Medulla oblongata (tissue), 1 donor: Measurements from ENCODE around the gene FIS1.
A peak's percentile ranks its signal among the peaks of the same experiment; 100 is the strongest.

Experiments used
- DNase-seq: peaks from one replicate; pipeline ENCODE4 v3.0.0-alpha.2; 2015; ENCODE audit errors: extremely low spot score

FIS1 gene

GRCh38 chr7:101234636-101235035 lies 10.2 kb downstream of the FIS1 start:
- no peak for DNase-seq

DNA sequence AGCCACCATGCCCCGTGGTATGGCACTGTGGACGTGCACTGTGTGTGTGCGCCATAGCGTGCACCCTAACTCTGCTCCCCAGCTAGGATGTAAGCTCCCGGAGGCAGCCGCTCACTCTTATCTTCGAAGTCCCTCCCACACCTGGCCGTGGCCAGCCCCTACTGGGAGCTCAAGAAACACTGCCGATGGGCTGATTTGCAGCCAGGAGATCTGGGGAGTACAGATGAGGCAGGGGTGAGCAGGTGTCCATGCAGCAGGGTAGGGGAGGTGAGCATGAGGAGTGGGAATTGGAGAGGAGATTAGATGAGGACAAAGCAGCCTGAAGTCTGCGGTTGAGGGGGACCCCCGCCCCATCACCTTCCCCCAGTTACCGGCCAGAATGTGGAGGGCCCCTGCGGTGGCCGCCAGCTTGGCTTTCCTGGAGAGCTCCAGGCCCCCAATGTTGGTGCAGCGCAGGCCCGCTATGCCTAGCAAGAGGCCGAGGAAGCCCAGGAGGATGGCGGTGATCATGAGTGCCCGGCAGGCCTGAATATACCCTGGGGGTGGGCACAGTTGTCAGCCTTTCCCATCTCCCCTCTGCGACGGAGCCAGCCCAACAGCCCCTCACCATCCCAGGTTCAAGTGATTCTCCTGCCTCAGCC lies 10.9 kb downstream of the FIS1 start:
- no peak for DNase-seq

DNA sequence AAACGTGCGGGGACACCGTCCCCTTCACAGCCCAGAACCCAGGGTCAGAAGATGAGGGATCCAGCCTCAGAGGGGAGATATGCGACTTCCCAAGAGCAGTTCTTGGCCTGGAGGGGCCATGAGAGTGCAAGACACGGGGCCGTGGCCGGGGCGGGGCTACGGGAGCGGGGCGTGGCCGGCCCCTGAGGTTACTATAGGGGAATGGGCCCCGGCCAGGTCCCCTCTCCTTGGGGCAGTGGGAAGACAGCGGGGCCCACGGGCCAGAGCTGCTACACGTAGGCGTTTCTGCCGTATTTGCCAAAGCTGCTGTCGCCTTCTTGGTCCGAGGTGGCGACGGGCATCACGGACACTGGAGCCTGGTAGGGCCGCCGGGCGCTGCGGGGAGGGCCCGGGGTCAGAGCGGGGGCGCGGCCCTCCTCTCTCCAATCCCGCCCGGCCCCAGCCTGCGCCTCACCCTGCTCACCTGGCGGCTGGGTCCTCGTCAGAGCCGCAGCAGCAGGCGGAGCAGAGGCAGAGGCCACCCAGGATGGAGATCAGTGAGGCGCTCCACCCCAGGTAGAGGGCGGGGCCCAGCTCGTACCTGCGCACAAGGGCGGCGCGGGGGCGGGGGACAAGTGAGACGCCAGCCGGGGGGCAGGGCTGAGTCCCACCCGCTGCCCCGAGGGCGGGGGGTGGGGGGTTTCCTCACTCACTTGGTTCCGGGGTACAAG lies 12.6 kb downstream of the FIS1 start:
- no peak for DNase-seq

DNA sequence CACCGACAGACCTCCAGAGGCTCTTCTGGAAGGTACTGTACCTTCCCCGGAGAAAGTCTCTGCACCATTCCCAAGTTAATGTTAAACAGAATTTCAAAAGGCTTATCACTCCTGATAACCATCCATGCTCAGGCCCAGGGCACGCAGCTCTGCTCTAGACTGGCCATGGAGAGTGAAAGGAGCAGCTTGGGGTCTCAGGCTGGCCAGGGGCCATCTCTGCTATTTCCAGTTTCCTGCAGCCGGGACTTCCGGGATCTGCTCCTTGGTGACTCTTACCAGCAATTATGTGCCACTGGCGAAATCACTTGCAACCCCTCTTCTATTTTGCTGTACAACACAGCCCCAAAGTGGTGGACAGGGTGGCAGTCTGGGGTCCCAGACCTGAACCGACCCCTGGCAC lies 13.2 kb downstream of the FIS1 start:
- DNase-seq = no peak

DNA sequence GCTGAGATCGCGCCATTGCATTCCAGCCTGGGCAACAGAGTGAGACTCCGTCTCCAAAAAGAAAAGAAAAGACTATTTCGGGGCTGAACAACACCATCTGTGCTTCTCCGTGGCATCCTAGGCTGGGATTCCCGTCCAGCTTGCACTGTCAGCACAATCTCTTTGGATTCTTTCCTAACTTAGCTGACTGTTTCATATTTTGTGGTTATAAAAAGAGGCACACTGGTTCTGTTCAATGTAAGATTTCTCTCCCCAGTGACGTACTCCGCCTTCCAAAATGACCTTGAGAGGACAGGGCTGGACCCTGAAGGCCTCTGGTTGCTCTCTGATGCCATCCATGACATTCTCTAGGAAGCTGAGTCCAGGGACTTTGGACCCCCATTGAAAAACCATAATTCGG lies 18.2 kb downstream of the FIS1 start:
- DNase-seq = no peak

GRCh38 chr7:101225650-101226049 lies 19.2 kb downstream of the FIS1 start:
- no peak for DNase-seq

GRCh38 chr7:101223528-101223927 lies 21.4 kb downstream of the FIS1 start:
- no peak for DNase-seq

DNA sequence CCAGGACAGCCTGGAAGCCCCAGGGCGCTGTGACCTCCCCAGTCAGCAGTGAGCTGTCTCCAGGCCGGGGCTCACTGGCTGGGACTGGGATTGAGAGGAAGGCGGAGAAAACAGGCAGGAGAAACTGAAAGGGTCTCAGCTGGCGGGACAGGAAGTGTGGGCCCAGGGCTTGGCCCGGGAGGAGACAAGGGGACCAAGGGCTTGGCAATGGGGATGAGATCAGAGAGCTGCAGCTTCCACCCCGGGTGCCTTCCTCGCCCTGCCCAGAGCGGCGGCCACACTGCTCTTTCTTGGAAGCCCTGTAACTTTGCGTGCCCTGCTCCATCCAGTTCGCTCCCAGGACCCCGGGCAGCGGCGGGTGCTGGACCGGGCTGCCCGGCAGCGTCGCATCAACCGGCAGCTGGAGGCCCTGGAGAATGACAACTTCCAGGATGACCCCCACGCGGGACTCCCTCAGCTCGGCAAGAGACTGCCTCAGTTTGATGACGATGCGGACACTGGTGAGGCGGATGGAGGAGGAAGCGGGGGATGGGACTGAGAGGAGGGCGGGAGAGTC lies 22.5 kb downstream of the FIS1 start:
- DNase-seq = no peak

DNA sequence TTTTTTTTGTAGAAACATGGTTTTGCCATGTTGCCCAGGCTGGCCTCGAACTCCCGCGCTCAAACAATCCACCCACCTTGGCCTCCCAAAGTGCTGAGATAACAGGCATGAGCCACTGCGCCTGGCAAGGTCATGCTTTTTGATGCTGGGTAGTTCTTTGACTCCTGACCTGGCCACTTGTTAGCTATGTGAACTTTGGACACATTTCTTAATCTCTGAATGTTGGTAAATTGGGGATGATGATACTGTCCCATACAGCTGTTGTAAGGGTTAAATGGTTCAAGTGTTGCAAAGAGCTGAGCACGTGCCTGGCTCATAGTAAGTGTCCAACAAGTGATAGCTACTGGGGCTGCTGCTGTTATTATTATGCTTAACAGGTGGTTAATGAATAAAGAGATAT lies 24.6 kb downstream of the FIS1 start:
- no peak for DNase-seq

GRCh38 chr7:101218236-101219125 lies 26.4 kb downstream of the FIS1 start:
- DNase-seq = no peak

- peak; percentile 100 for DNase-seq
These were observed 27.3 kb downstream of the FIS1 start, which contains the start of the genes PLOD3 and ZNHIT1 for GRCh38 chr7:101217388-101218235. Gene PLOD3, minus strand, starts transcription at chr7:101217581. Its CDS starts 307 bp downstream, at chr7:101217274. Gene ZNHIT1, plus strand, starts transcription at chr7:101218165. Its CDS starts 31 bp downstream, at chr7:101218196.

GRCh38 chr7:101216860-101217387 lies 28.0 kb downstream of the FIS1 start:
- DNase-seq = no peak

- DNase-seq = no peak
These were observed 28.7 kb downstream of the FIS1 start for GRCh38 chr7:101216001-101216859.

GRCh38 chr7:101212014-101212413 lies 32.9 kb downstream of the FIS1 start:
- DNase-seq = no peak

GRCh38 chr7:101211501-101211900 lies 33.4 kb downstream of the FIS1 start:
- DNase-seq = no peak

GRCh38 chr7:101210143-101210542 lies 34.7 kb downstream of the FIS1 start:
- DNase-seq = no peak

DNA sequence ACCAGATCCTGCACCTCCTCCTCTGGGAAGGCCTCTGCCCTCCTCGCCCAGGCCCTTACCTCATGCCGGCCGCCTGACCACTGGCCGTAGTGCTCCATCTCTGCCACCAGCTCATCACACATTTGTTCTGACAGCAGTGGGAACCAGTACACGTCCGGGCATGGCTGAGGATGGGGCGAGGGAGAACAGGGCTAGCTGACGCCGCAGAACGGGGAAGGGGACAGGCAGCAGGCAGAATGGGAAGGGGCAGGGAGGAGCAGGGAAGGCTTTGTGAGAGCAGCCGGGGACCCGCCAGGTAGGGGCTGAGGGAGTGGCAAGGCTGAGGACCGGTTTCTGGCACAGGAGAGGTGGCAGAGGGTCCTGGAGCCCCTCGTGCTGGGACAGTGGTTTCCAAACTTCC lies 36.1 kb downstream of the FIS1 start:
- DNase-seq = no peak

DNA sequence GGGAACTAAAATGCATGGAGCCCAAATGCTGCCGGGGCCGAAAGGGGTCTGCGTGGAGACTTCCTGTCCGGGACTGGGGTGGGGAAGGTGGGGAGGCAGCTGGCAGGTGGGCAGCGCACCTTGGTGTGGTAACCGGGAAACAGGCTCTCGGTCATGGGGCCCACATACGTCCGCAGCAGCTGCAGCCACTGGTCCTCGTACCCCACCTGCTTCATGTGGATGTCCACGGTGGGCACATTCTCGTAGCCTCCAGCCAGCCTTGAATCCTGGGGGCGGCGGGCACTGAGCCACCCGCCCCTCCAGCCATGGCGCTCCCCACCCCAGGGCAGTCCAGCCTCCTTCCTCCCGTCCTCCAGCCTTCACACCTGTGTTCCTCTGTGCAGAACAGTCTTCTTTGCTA lies 37.4 kb downstream of the FIS1 start:
- DNase-seq = no peak

DNA sequence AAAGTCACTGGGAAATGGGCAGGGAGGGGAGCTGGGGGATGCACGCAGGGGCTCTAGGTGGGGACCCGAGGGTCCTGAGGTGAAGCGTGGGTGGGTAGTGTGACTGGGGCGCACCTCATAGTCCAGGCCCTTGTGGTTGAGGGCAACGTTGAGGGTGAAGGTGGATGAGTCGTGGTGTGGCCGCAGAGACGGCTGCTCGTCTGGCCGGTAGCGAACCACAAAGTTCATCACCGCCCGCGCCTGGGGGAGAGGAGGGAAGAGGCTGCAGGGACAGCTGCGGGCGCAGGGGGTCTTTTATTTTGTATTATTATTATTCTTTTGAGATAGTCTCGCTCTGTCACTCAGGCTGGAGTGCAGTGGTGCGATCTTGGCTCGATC lies 38.2 kb downstream of the FIS1 start:
- DNase-seq = no peak
